KOPT-K1 (cell line): Measurements from ENCODE around the gene FLYWCH2.

ENCODE experiments used
- H3K27ac ChIP-seq: fragments of 200-600 bp; sonication (generic); 2 replicates; pipeline ENCODE4 v1.5.1; 2016; ENCODE audit warnings: antibody characterized with exemption, mild to moderate bottlenecking, low read depth, low read length; ENCODE audit not compliant: poor library complexity, severe bottlenecking
- H3K36me3 ChIP-seq: fragments of 200-600 bp; sonication (generic); 2 replicates; pipeline ENCODE4 v1.5.1; 2017; ENCODE audit warnings: antibody characterized with exemption, mild to moderate bottlenecking, low read length, moderate library complexity; ENCODE audit not compliant: insufficient read depth
- H3K9me3 ChIP-seq: fragments of 200-600 bp; sonication (generic); 2 replicates; pipeline ENCODE4 v1.5.1; 2017; ENCODE audit warnings: antibody characterized with exemption, low read length, mild to moderate bottlenecking; ENCODE audit not compliant: insufficient read depth, poor library complexity, severe bottlenecking

Gene FLYWCH2

GRCh38 chr16:2882650-2883457 lies at the start of gene FLYWCH2:
TSS of gene FLYWCH2 (plus strand) at chr16:2883215. CDS start at chr16:2896450, 13,235 bp downstream.
- Histone ChIP-seq H3K9me3 (peaks cover 15% of the 10 kb centered on the region), H3K27ac (peak within 1 kb of the TSS; percentile 73), H3K36me3 (no peaks in the 10 kb centered on the region)

GRCh38 chr16:2833776-2834175 lies 49.2 kb upstream of the FLYWCH2 start:
- Histone ChIP-seq H3K36me3 (no peaks in the 10 kb centered on the region), H3K9me3 (no peaks in the 10 kb centered on the region), H3K27ac (no peak overlapping the region)

GRCh38 chr16:2834968-2835367 lies 48.0 kb upstream of the FLYWCH2 start:
- H3K9me3 ChIP-seq: no peaks in the 10 kb centered on the region
- H3K27ac ChIP-seq: no peak overlapping the region
- no peaks in the 10 kb centered on the region for H3K36me3 ChIP-seq

- no peaks in the 10 kb centered on the region for H3K9me3 ChIP-seq
- no peak overlapping the region for H3K27ac ChIP-seq
- no peaks in the 10 kb centered on the region for H3K36me3 ChIP-seq
These were observed 47.1 kb upstream of the FLYWCH2 start for GRCh38 chr16:2835638-2836493.

GRCh38 chr16:2836646-2837508 lies 46.1 kb upstream of the FLYWCH2 start:
- H3K36me3 ChIP-seq: no peaks in the 10 kb centered on the region
- H3K9me3 ChIP-seq: no peaks in the 10 kb centered on the region
- H3K27ac ChIP-seq: no peak overlapping the region

- Histone ChIP-seq H3K9me3 (no peaks in the 10 kb centered on the region), H3K36me3 (no peaks in the 10 kb centered on the region), H3K27ac (no peak overlapping the region)
These were observed 44.1 kb upstream of the FLYWCH2 start for GRCh38 chr16:2838928-2839327.

- H3K9me3 ChIP-seq: no peaks in the 10 kb centered on the region
- no peak overlapping the region for H3K27ac ChIP-seq
- no peaks in the 10 kb centered on the region for H3K36me3 ChIP-seq
These were observed 43.2 kb upstream of the FLYWCH2 start for GRCh38 chr16:2839650-2840450.

- no peaks in the 10 kb centered on the region for H3K9me3 ChIP-seq
- no peak overlapping the region for H3K27ac ChIP-seq
- H3K36me3 ChIP-seq: no peaks in the 10 kb centered on the region
These were observed 42.1 kb upstream of the FLYWCH2 start for GRCh38 chr16:2840914-2841313.

GRCh38 chr16:2841606-2842339 lies 41.2 kb upstream of the FLYWCH2 start:
- H3K36me3 ChIP-seq: no peaks in the 10 kb centered on the region
- H3K9me3 ChIP-seq: no peaks in the 10 kb centered on the region
- H3K27ac ChIP-seq: no peak overlapping the region

- H3K27ac ChIP-seq: no peak overlapping the region
These were observed 40.5 kb upstream of the FLYWCH2 start for GRCh38 chr16:2842340-2843000.

GRCh38 chr16:2843526-2843925 lies 39.5 kb upstream of the FLYWCH2 start:
- Histone ChIP-seq H3K27ac (no peak overlapping the region), H3K9me3 (no peaks in the 10 kb centered on the region)

More at GRCh38 chr16:2842340-2843000, 40.5 kb upstream of the FLYWCH2 start:
- Histone ChIP-seq H3K9me3 (no peaks in the 10 kb centered on the region), H3K36me3 (no peaks in the 10 kb centered on the region)

GRCh38 chr16:2845116-2845515 lies 37.9 kb upstream of the FLYWCH2 start:
- no peaks in the 10 kb centered on the region for H3K9me3 ChIP-seq
- no peaks in the 10 kb centered on the region for H3K36me3 ChIP-seq
- H3K27ac ChIP-seq: no peak overlapping the region

More at GRCh38 chr16:2843526-2843925, 39.5 kb upstream of the FLYWCH2 start:
- H3K36me3 ChIP-seq: no peaks in the 10 kb centered on the region
